Adrenal gland (tissue), 5 donors: Measurements from ENCODE around the gene DGLUCY.

ENCODE experiments used
- POLR2A ChIP-seq, 2 donors: fragments of 450-650 bp; IDR thresholded peaks; one replicate each; pipeline ENCODE4 v1.6.1; 2017; ENCODE audit warnings: antibody characterized with exemption in 2 of 2, mild to moderate bottlenecking in 2 of 2, moderate library complexity in 1 of 2
- TF ChIP-seq, protein P1 (sequence below), 6 experiments: fragments of 450-650 bp in 4 of 6; fragments of 200-600 bp in 2 of 6; sonication (generic) in 1 of 6; IDR thresholded peaks; 1 replicate in 5 of 6; 2 replicates in 1 of 6; pipeline versions ENCODE4 v1.5.1 to v1.8.0; 2016 to 2021; ENCODE audit warnings: antibody characterized with exemption in 6 of 6, mild to moderate bottlenecking in 2 of 6, moderate library complexity in 1 of 6
- donor health status: DM: no; HTN: no; CAD: no.

DNA sequence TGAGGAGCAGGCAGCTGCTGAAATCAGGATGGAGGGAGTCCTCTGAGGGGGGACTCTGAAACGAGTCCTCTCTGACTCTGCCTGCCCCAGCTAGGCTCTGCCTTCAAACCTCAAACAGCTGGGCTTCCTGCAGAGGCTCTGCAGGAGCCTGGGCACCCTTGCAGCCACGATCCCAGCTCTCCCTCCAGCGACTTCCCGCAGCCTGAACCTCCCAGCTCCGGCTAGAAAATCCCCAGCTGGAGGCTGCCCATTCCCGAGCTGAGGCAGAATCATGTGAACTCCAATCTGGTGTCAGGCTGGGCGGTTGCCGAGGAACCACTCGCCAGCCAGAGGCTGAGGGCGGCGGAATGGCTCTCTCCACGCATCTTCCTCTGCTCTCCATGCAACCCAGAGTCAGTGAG lies 130.6 kb downstream of the DGLUCY start, which contains the start of gene GPR68:
- TF ChIP-seq, protein P1, sequence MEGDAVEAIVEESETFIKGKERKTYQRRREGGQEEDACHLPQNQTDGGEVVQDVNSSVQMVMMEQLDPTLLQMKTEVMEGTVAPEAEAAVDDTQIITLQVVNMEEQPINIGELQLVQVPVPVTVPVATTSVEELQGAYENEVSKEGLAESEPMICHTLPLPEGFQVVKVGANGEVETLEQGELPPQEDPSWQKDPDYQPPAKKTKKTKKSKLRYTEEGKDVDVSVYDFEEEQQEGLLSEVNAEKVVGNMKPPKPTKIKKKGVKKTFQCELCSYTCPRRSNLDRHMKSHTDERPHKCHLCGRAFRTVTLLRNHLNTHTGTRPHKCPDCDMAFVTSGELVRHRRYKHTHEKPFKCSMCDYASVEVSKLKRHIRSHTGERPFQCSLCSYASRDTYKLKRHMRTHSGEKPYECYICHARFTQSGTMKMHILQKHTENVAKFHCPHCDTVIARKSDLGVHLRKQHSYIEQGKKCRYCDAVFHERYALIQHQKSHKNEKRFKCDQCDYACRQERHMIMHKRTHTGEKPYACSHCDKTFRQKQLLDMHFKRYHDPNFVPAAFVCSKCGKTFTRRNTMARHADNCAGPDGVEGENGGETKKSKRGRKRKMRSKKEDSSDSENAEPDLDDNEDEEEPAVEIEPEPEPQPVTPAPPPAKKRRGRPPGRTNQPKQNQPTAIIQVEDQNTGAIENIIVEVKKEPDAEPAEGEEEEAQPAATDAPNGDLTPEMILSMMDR (IDR thresholded peaks at IDR 0.05): no peak
- no peak for TF ChIP-seq POLR2A (IDR thresholded peaks at IDR 0.05)
